Stimulated activated CD8-positive, alpha-beta memory T cell treated with anti-CD3 and anti-CD28 coated beads, Interleukin-15, amount 100 ng/mL, for 48 hours (primary cell): ENCODE results near the gene PTPRD.

Source experiments
- DNase-seq, 2 donors: peaks; one replicate each; pipeline ENCODE4 v3.0.0-alpha.2; 2020; ENCODE audit warnings: low read depth in 2 of 2

The PTPRD gene

DNA sequence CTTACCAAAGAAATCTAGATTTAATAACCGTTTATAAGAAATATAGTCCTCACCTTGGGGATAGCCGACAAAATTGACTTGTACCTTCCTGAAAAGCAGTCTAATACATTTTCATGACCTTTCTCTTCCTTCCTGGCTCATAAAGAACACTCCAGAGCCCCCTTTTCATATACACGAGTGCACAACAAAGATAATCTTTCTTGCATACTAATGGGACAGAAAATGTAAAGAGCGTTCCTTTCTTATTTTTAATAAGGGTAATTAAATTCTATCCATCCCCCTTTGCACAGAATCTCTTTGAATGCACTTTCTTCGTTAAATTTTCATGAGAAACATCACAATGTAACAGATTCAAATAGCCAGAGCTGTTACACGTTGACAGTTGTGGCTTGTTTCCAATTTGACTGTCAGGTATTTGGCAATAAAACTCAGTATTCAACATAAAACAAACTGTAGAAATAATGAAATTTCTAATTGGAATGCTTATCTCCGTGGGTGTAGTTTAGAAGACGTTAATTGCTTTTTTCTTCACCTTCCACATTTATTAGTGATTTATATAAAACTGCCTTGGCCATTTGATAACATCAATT, 2080.9 kb downstream of the PTPRD start:
- no peak for DNase-seq

GRCh38 chr9:8521112-8521511, 2091.7 kb downstream of the PTPRD start:
- no peak for DNase-seq

DNA sequence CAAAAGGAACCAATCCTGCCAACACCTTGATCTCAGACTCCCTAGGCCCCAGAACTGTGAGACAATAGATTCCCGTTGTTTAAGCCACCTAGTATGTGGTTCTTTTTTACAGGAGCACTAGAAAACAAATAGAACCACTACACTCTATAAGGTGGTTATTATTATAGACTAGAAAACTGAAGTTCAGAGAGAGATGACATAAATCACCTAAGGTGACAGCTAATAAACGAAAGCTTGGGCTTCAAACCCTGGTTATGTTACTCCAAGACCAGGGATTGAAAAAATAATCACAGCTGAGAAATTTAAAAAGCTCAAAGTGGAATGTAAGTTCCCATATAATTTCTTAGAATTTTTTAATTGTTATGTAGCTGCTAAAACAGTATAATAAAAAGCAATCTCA, 2097.1 kb downstream of the PTPRD start:
- no peak for DNase-seq

GRCh38 chr9:8514760-8515159, 2098.0 kb downstream of the PTPRD start:
- no peak for DNase-seq

GRCh38 chr9:8508671-8509290, 2104.0 kb downstream of the PTPRD start:
- no peak for DNase-seq

GRCh38 chr9:8494571-8494970, 2118.2 kb downstream of the PTPRD start:
- DNase-seq, result no peak

DNA sequence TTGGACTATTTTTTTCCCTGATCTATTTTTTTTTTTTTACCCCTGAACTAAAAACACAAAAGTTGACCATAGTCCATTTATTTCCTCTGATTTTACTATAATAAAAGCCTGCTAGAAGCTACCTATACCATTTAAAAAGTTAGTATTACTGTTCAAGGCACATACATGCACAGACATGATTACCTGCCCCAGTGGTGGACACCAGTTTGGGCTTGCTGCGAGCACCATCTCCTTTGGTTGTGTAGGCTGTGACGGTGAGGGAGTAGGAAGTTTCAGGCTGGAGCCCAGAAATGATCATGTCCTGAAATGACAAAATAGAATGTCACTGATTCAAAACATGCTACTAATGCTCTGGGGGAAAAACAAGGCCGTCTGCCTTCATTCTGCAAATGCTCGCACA, 2120.1 kb downstream of the PTPRD start:
- no peak for DNase-seq

DNA sequence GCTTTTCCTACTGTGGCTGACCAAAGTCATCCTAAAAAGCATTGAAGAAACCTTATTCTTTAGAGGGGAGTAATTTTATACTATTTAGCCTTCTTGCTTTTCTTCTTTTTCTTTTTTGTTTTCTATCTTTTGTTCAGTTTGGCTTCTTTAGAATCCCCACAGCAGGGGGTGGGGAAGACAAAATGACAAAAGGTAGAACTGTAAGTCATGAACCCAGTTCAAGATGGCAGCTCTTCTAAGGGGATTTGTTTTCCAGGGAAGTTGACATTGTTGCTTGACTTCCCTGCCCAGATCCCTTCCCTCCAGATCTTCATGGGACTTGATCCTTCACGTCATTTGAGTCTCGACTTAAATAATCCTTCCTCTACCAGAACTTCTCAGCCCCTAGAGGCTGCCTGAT, 2120.8 kb downstream of the PTPRD start:
- DNase-seq, result no peak

GRCh38 chr9:8491563-8491962, 2121.2 kb downstream of the PTPRD start:
- DNase-seq, result no peak

GRCh38 chr9:8489835-8490234, 2123.0 kb downstream of the PTPRD start:
- no peak for DNase-seq

GRCh38 chr9:8486095-8486494, 2126.7 kb downstream of the PTPRD start:
- no peak for DNase-seq

DNA sequence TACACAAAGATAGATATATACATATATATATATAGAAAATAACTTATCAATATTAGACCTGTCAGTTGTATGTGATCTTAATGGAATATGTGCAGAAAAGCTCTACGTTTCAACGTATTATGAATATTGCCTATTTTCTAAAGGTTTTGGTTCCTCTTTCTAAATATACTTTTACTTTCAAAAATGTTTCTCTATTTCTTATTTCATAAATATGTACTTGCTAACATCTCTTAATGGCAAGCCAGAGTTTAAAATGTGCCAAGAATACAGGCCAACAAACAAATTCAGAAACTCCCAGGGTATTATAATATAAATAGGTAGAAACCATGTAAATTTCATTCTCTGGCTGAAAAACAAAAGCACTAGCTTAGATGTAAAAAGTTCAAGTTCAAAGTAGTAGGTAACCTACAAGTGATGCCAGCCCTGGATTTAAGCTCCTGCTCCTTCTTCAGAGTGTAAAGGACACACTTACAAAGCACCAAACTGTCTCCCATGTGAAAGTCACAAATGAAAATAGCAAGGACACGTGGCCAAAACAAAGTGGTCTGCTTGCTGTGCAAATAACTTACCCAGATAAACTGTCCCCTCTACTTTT, 2128.1 kb downstream of the PTPRD start:
- no peak for DNase-seq

GRCh38 chr9:8477450-8477849, 2135.4 kb downstream of the PTPRD start:
- DNase-seq, result no peak

DNA sequence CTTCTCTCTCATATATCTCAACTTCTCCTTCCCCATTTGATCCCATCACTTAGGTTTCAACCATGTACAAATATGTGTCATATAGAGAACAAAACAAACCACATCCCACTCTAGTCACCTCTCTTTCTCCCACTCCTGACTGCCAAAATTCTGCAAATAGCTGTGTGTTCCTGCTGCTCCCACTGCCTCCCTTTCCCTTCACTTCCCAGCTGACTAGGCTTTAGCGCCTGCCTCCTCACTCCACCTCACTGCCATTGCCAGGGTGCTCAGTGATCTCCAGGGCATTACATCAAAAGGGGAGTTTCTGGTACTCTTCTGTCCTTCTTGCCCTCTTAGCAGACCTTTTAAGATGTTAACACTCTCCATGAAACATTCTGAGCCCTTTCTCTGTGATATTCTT, 2137.9 kb downstream of the PTPRD start:
- no peak for DNase-seq

GRCh38 chr9:8473244-8474020, 2139.4 kb downstream of the PTPRD start:
- no peak for DNase-seq

GRCh38 chr9:8468045-8468637, 2144.7 kb downstream of the PTPRD start:
- DNase-seq, result no peak

GRCh38 chr9:8457816-8458215, 2155.0 kb downstream of the PTPRD start:
- DNase-seq, result no peak

GRCh38 chr9:8457055-8457454, 2155.7 kb downstream of the PTPRD start:
- DNase-seq, result no peak

DNA sequence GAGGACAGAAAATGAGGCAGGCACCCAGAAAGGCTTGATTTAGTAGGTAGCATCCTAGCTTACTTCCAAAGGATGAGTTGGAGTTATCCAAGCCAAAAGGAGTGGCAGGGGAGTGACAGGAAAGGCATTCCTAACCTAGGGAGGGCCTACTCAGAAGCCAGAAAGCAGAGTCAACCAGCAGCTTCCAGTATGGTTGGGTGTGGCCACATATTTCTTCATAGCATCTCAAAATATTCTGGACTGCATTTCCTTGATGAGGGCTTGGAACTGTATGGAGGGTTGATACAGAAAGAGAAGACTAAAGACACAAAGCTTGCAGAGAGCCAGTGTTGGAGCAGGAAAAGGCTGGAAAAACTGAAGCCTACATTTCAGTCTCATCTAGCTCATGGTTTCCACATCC, 2156.5 kb downstream of the PTPRD start:
- DNase-seq, result no peak

- DNase-seq, result no peak
Observed at GRCh38 chr9:8450810-8451545, 2161.8 kb downstream of the PTPRD start.

DNA sequence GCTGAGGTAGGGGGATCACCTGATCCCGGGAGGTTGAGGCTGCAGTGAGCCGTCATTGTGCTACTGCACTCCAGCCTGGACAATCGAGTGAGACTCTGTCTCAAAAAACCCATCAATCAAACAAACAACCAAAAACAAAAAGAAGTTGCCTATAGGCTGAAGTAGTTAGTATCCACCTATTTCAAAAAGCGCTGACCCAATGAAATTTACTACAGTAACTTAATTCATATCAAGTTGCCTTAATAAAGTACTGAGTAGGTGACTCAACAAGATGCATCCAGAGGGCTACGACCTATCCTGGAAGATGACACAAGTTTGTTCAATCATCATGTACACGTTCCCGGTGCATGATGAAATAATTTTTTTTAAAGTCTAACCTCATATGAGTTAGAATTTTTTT, 2164.6 kb downstream of the PTPRD start:
- DNase-seq, result no peak

- DNase-seq, result no peak
Observed at GRCh38 chr9:8447601-8448000, 2165.2 kb downstream of the PTPRD start.
